ENCODE measurements around the gene ZNF318.
"Not testable (repeated sequence)": the region's sequence is repeated elsewhere in the genome, so short reads cannot be mapped to it uniquely, and the experiment has no call there.

- not testable (repeated sequence) for TF ChIP-seq CTCF (IDR thresholded peaks at IDR 0.05; ENCODE audit: insufficient read depth, low read depth, low read length); EZH2 (IDR thresholded peaks at IDR 0.05; ENCODE audit: insufficient read depth, low read length)
Observed at GRCh38 chr6:43351951-43352350, 17.5 kb downstream of the ZNF318 start.

Data from astrocyte (in vitro differentiated cells and primary cell).